GM21576 (cell line): ENCODE measurements around the gene DNAJC18.
A peak's percentile ranks its signal among the peaks of the same experiment; 100 is the strongest.

Source experiments
- ATAC-seq: cut with Tn5 transposase; IDR thresholded peaks from one replicate; pipeline ENCODE4 v1.9.1; 2021; ENCODE audit warnings: mild to moderate bottlenecking, moderate library complexity; ENCODE audit not compliant: unreplicated experiment

The DNAJC18 gene

GRCh38 chr5:139406963-139407362 is 32.4 kb downstream of the DNAJC18 start:
- ATAC-seq, result no peak

- no peak for ATAC-seq
Observed at GRCh38 chr5:139404484-139404840, 34.9 kb downstream of the DNAJC18 start.

- ATAC-seq, result peak; percentile 72
Observed at GRCh38 chr5:139403787-139404483, 35.4 kb downstream of the DNAJC18 start, which contains the start of gene SPATA24. Gene SPATA24 (minus strand): TSS chr5:139404089. CDS start chr5:139404060, 29 bp downstream.

GRCh38 chr5:139403418-139403786 is 35.9 kb downstream of the DNAJC18 start:
- ATAC-seq, result no peak

GRCh38 chr5:139402561-139403158 is 36.7 kb downstream of the DNAJC18 start:
- ATAC-seq, result no peak

- no peak for ATAC-seq
Observed at GRCh38 chr5:139401546-139401945, 37.8 kb downstream of the DNAJC18 start.

GRCh38 chr5:139399501-139400121 is 39.7 kb downstream of the DNAJC18 start:
- ATAC-seq, result peak; percentile 28

- no peak for ATAC-seq
Observed at GRCh38 chr5:139397921-139398320, 41.4 kb downstream of the DNAJC18 start.

GRCh38 chr5:139396691-139397090 is 42.6 kb downstream of the DNAJC18 start:
- no peak for ATAC-seq

GRCh38 chr5:139395844-139396640 is 43.3 kb downstream of the DNAJC18 start:
- no peak for ATAC-seq

- ATAC-seq, result no peak
Observed at GRCh38 chr5:139394654-139395566, 44.4 kb downstream of the DNAJC18 start, which contains the start of gene PROB1. Gene PROB1 (minus strand): TSS chr5:139395104. CDS start chr5:139395081, 23 bp downstream.

- ATAC-seq, result no peak
Observed at GRCh38 chr5:139394123-139394653, 45.1 kb downstream of the DNAJC18 start.

- ATAC-seq, result no peak
Observed at GRCh38 chr5:139393497-139394122, 45.7 kb downstream of the DNAJC18 start.

GRCh38 chr5:139392678-139393496 is 46.4 kb downstream of the DNAJC18 start:
- peak; percentile 42 for ATAC-seq

GRCh38 chr5:139392324-139392677 is 47.0 kb downstream of the DNAJC18 start:
- no peak for ATAC-seq

- no peak for ATAC-seq
Observed at GRCh38 chr5:139391570-139392323, 47.6 kb downstream of the DNAJC18 start.

GRCh38 chr5:139390639-139391569 is 48.4 kb downstream of the DNAJC18 start:
- no peak for ATAC-seq
